ENCODE measurements around the gene ALDH5A1. TPM values are rescaled to one million over a fixed set of nuclear protein-coding genes. Genes with fewer than 3 reads are reported as not detected.

ALDH5A1 gene
- 10 to 100 TPM; 28.9 to 32.8 (median 31.3) TPM for polyA plus RNA-seq (ENCODE audit: insufficient read length in 4 of 4)

DNA sequence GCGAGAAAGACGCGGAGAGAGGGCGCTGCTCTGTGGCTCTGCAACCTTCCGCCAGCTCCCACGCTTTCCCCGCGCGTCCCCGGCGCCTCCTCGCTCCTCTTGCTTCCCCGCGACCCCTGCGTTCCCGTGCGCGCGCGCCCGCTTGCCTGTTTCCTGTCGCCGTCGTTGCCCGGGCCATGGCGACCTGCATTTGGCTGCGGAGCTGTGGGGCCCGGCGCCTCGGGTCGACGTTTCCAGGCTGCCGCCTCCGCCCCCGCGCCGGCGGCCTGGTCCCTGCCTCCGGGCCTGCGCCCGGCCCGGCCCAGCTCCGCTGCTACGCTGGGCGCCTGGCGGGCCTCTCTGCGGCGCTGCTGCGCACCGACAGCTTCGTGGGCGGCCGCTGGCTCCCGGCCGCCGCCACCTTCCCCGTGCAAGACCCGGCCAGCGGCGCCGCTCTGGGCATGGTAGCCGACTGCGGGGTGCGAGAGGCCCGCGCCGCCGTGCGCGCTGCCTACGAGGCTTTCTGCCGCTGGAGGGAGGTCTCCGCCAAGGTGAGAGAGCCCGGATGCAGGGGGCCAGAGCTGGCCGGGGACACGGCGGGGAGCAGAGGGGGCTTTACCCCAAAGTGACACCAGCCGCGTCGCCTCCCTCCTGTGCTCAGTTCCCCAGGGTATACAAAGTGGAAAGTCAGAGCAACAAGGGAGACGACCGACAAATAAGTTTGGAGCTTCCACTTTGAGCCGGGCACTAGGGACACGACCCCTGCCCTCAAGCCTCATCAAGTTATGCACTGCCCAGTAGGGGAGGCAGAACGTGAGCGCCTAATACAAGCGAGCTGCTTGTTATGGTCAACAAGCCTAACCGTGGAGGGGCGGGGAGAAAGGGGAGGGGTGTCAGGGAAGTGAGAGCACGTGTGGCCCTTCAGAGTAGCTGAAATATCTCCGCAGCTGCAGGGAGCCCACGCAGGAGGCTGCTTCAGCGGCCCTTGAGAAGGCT is at the start of gene ALDH5A1:
Gene ALDH5A1 (plus strand): TSS at position 149 of the 975 bp plus-strand sequence. CDS start 28 bp downstream, at position 177.
- DNase-seq (ENCODE audit: low read depth in 4 of 4, low spot score in 3 of 4) = peak; percentile 50 to 72 (median 61)

DNA sequence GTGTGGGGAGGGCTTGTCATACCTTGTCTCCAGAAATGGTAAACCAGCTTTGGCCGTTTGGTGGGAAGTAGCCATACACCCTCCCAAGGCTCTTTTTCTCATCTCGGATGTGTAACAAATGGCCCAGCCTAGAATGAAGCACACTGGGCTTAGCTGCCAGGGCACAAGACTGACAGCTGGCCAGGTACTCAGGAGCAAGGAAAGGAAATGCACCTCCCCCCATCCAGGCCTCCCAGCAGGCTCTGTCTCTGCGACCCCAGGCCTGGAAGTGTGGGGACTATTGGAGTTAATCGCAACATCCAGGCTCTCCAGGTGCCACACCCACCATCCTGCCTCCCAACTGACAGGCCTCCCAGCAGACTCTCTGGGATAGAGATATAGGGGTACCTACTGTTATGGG is 49.1 kb upstream of the ALDH5A1 start:
- no peak for DNase-seq (ENCODE audit: low read depth in 4 of 4, low spot score in 3 of 4)

DNA sequence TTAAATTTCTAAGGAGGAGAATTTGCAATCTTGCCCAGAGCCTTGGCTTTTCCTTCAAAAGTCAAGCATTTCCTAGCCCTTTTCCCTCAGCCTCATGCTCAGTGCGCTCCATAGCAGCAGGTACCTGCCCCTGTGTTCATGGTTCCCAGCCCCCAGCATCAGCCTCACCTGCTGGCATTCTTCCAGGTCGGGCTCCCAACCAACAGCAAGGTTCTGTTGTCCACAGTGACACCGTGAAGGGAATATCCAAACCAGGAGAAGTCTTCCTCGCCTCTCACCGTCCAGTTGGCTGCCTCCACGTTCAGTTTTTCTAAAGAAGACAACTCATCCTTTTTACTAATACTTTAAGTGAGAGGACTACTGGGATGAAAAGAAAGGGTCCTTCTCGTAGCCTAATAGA is 48.1 kb upstream of the ALDH5A1 start:
- no peak for DNase-seq (ENCODE audit: low read depth in 4 of 4, low spot score in 3 of 4)

DNA sequence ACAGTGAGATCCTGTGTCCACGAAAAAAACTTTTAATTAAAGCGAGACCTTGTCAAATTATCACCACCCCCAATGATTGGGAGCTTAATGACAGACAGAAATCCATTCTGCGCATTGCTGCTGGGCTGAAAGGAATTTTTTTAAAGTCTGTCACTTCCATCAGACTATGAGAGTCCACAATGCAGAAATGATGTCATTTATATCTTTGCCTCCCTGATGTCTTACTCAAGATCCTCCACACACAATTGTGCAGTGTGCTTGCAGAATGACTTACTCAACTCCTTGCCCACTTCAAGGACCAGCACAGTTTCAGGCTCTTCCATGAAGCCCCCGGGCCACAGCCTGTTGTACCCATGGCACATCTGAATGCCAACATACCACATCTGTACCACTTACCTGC is 46.4 kb upstream of the ALDH5A1 start:
- no peak for DNase-seq (ENCODE audit: low read depth in 4 of 4, low spot score in 3 of 4)

DNA sequence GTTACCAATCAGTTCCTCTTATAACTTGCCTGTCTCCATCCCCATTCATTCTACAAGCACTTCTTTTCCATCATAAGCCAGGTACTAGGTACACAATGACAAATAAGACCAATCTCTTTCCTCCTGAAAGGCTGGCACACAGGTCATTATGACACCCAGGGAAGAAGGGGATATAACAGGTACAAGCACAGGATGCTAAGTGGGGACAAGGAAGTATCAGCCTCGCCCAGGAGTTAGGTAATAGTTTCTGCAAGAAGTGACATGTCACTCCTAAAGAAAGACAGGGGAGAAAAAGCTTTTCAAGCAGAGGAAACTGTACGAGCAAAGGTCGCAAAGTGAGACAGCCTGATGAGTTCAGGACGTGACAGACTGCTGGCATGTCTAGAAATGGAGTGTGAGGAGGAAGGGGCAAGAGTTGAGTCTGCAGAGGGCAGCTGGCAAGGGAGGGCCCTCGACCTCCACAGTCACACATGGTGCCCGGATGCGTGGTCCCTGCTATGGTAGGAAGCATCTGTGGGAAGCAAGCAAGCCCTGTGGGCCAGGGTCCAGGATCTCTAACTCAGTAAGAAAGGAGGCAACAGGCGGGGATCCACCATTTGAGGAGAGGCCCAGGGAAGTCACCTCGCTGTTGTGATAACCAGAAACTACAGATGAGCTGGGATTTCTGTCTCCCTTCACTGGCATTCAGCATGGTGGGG is 45.8 kb upstream of the ALDH5A1 start:
- DNase-seq (ENCODE audit: low read depth in 4 of 4, low spot score in 3 of 4) = no peak

DNA sequence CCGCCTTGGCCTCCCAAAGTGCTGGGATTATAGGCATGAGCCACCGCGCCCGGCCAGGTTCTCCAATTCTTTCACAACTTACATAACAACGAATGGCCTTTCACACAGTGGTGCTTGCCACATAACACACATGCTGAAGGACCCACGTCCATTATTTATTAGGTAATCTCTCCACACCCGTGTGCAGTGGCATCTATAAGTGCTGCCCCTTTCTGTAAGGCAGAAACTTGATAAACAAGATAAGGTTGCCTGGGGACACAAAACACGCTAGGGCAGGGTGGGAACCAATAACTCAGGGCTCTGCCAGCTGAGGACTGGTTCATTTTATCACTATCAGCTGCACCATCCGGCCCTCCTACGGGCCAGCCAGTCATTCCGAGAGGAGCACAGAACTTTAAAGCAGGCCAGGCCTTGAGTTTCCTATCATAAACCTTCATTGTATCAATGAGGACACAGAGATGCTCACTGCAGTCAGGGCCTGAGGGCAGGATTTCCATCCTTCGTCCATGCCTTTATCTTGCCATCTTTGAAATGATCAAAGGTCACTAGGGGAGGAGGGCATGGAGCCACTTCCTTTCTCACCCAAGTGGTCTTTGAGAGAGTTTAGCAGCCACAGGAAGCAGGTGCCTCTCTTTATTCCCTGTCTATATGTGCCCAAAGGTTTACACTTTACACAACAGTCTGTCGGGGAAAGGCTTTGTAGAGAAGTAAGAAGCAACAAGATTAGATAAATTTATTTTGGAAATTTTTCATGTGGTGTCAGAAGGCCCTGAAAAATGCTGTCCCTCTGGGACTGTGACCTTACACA is 43.0 kb upstream of the ALDH5A1 start:
- DNase-seq (ENCODE audit: low read depth in 4 of 4, low spot score in 3 of 4) = no peak

DNA sequence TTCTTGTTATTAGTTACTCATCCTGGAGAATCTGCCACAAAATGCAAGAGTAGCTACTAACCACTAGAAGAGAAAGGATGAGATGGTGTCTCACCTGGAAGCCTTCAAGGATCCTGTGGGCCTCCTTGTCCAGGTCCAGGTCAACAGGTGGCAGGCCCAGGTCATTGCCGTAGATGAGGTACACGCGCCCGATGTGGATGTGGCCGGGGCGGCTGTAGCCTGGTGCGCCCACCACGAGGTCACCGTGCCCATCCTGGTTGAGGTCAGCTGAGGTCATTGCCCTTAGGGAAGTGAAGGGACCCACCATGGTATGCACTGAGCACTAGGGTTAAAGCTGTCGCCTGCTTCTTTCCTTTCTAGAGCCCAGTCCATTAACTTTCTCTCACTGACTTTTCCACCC is 40.8 kb upstream of the ALDH5A1 start:
- DNase-seq (ENCODE audit: low read depth in 4 of 4, low spot score in 3 of 4) = no peak

DNA sequence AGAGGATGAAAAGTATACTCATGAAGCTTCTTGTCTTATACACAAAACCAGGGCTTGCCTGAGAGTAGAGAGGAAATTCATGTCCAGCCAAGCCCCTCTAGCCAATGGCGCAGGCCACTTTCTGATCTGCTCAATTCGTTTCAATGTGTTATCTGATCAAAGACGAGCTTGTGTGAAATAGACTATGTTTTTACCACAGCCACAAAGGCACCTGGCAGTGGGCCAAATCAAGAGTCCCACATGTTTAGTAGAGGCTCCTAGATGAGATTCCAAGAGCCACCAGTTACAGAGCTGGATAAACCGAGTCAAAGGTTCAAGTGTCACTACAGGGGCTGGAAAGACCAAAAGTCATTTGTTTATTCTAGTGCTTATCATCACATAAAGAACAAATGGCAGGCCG is 40.3 kb upstream of the ALDH5A1 start:
- no peak for DNase-seq (ENCODE audit: low read depth in 4 of 4, low spot score in 3 of 4)

DNA sequence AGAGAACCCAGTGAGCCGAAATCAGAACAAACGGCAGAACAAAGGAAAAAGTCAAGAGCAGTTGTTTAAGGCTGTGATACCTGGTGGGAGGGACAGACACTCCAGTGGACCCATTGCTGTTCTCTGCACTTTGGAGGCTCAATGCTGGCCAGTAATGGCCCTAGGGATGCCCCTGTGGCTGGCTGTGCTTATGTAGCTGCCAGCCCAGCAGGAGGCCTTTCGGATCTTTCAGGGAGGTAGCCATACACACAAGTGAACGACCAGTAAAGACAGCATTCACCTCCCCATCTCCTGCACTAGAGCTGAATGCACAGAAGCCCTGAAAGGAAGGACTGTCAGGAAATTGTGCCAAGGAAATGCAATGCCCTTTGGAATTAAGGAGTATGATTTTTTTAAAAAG is 39.7 kb upstream of the ALDH5A1 start:
- no peak for DNase-seq (ENCODE audit: low read depth in 4 of 4, low spot score in 3 of 4)

DNA sequence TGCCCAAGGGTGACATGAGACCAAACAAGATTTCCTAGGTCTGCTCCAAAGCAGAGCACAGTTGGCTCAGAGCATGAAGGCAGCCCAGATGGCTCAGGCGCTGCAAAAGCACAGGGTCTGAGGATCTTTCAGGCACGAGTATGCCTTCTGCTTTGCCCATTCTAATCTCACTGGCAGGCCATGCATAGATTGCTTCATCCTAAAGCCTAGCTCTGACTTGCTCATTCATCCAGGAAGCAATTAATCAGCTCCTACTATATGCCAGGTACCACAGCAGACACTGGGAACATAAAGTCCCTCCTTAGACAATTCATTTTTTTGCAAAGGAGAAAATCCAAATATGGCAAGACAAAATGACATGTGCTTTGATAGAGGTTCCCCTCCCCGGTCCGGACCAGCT is 36.6 kb upstream of the ALDH5A1 start:
- DNase-seq (ENCODE audit: low read depth in 4 of 4, low spot score in 3 of 4) = no peak

DNA sequence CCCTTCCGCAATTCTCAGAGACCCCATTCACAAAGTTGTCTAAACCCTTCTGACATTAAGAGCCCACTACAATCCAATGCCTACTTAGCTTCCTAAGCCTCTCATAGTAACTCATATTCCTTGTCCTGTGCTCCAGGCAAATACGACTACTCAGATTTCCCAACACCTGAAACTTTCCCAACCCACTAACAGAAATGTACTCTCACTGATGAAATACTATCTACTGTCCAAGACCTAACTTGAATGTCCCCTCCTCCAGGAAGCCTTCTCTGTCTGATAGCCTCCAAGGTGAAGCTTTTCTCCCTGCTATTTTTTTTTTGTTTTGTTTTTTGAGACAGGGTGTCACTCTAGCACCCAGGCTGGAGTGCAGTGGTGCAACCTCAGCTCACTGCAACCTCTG is 35.8 kb upstream of the ALDH5A1 start:
- DNase-seq (ENCODE audit: low read depth in 4 of 4, low spot score in 3 of 4) = no peak

DNA sequence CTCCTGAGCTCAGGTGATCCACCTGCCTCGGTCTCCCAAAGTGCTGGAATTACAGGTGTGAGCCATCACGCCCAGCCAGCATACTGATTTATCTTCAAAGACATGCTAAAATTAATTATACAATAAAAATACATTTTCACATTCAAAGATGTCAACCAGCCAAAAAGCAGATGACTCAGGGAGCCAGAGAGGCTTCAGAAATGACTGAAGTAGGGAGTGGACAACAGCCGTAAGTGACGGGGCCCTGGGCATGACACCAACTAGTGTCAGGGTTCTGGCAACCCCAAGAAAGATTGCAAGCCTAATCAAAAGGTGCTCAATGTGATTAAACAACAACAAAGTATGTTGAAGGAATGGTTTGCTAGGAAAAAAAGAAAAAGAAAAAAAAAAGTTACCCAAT is 33.8 kb upstream of the ALDH5A1 start:
- no peak for DNase-seq (ENCODE audit: low read depth in 4 of 4, low spot score in 3 of 4)

DNA sequence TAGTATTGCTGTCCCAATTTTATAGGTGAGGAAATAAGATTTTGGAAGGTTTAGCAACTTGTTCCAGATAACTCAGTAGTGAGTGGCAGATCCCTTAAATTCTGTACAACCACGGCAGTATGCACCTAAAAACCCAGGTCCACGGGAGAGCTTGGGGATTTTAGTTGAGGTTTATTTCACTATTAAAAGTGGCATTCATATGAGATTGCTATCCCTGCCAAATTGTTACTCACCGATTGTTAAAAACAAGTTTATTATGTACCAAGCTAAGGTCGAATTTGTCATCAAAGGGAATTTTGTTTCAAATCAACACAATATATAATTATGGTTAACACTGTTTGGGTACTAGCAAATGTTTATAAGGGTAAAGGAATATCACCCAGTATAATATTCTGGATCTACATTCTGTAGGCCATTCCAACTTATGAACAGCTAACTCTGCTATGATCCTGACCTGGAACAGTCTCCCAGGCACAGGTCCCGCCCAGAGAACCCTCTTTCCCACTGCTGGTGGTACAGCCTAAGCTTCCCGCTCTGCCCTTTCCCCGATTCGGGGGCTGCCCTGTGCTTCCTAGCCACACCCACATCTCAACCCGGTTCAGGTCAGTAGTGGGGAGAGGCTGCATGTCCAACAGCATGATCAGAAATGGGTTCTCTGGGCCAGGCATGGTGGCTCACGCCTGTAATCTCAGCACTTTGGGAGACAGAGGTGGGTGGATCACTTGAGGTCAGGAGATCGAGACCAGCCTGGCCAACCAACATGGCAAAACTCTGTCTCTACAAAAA is 30.3 kb upstream of the ALDH5A1 start:
- no peak for DNase-seq (ENCODE audit: low read depth in 4 of 4, low spot score in 3 of 4)

DNA sequence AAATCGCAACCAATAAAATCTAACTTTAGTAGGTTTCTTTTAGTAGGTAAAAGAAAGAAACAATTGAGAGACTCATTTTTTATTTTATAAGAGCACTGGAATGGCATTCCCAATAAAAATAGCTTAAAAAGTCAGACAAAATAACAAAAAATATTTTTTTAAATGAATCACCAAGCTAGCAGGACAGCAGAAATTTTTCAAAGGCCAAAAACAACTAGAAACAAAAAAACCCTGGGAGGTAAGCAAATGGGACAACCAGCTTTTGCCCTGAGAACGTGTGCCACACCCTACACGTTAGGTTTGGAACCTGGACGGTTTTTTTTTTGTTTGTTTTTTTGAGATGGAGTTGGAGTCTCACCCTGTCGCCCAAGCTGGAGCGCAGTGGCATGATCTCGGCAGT is 25.0 kb upstream of the ALDH5A1 start:
- no peak for DNase-seq (ENCODE audit: low read depth in 4 of 4, low spot score in 3 of 4)

DNA sequence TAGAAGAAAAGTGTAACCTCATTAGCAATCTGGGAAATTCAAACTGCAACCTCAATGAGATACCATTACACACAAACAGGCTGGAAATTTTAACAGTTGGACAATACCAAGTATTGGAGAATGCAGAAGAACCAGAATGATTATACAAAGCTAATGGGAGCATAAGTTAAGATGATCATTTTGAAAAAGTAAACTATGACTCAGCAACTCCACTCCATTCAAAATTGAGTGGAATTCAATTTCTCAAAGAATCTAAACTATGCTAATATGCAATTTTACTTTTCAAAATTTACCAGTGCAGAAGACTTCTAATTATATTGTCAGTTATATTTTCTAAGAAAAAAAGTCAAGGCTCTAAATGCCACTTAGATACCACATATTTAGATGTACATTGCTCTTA is 22.6 kb upstream of the ALDH5A1 start:
- DNase-seq (ENCODE audit: low read depth in 4 of 4, low spot score in 3 of 4) = no peak

DNA sequence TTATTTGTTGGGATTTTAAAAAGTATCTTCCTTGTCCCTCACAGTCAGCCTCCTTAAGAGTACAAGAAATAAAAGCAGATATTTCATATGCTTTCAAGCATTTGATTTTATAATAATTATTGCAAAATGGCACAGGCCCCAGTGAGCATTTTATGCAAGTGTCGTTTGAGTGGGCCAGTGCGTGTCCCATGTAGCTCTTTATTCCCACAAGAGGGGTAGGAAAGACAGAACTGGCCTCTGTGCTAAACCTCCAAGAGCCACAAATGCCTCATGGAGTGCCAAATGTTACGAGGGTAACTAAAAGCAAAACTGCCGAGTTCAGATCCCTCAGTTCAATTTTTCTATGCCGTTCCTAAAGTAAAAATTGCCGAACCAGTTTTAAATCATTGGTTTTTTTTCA is 18.1 kb upstream of the ALDH5A1 start:
- DNase-seq (ENCODE audit: low read depth in 4 of 4, low spot score in 3 of 4) = no peak

DNA sequence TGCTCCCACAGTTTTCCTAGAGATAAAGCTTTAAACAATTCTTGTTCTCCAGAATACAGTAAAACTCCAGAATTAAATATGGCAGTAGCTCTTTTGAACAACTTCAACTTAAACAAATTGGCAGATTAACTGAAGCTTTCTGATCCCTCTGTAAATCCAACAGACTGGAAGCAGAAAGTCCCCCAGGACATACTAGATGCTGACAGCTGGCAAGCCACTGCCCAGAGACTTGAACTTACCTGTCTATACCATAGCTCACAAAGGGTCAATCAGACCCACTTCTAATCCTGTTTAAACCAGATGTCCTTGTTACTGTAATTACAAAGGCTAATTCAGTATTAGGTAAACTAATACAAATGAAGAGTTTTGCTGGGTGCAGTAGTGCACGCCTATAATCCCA is 17.7 kb upstream of the ALDH5A1 start:
- no peak for DNase-seq (ENCODE audit: low read depth in 4 of 4, low spot score in 3 of 4)

DNA sequence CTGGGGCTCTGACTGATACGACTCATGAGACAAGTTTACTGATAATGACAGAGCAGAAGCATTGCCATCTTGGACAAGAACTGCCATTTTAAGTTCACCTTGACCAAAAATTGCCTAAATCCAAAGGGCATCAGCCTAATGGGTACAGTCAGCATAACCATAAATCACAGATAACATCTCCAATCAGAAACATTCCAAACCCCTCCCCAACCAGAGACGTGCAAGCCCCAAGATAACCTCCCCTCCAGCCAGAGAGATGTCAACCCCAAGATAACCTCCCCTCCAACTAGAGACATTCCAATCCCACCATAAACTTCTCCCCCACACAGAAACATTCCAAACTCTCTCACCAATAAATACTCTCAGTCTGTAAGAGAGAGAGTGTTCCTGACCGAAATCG is 15.9 kb upstream of the ALDH5A1 start:
- no peak for DNase-seq (ENCODE audit: low read depth in 4 of 4, low spot score in 3 of 4)

DNA sequence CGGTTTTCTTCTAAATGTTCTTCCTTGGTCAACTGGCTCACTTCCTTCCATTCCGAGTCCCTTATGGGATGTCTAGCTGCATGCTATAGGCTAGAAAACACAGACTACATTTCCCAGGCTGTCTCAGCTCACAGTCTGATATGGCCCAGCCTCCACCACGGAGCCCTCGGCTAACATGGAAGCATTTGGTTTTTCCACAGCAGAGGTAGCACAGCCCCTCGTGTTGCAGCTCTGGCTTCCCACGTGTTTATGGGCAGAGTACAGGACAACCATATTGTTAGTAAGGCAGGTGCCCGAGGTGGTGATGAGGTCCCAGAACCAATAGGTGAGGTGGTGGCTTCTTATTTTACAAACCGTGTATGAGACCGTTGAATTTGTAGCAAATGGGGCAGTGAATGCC is 14.1 kb upstream of the ALDH5A1 start:
- DNase-seq (ENCODE audit: low read depth in 4 of 4, low spot score in 3 of 4) = no peak

DNA sequence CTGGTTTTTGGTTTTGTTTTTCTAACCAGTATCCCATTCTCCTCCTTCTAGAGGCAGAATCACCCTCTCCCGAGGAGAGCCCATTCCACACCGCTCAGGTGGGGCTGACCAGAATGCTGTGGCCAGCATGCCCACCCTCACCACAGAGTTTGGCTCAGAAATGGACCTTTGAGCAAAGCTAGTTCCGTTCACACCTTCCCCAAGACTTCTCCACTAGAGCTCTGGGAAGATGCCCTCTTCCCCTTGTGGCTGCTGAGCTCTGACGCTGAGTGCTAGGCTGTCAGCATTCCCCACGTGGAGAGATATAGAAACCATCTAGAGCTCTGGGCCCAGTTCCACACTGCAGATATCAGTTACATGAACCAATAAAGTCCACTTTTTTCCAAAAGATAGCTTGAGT is 13.3 kb upstream of the ALDH5A1 start:
- DNase-seq (ENCODE audit: low read depth in 4 of 4, low spot score in 3 of 4) = no peak
